CD4-positive, alpha-beta T cell (primary cell): ENCODE data around the gene PLXNA2. TPM values are rescaled to one million over a fixed set of nuclear protein-coding genes. Genes with fewer than 3 reads are reported as not detected.

Source experiments
- ATAC-seq: fragments of 200-7000 bp; cut with Tn5 transposase; one replicate; pipeline ENCODE4 v1.10.0; 2022; ENCODE audit warnings: mild to moderate bottlenecking; ENCODE audit not compliant: poor library complexity
- CTCF ChIA-PET: fragments of 350-600 bp; sonication (Branson Sonifier 250); formaldehyde crosslinking; loops from one replicate; lab custom pipeline; 2021; ENCODE audit warnings: antibody characterized with exemption, inconsistent platforms; lab: Charles Lee
- POLR2A ChIA-PET: fragments of 350-600 bp; sonication (Branson Sonifier 250); formaldehyde crosslinking; loops from one replicate; lab custom pipeline; 2021; ENCODE audit warnings: antibody characterized with exemption, inconsistent platforms; lab: Charles Lee
- DNase-seq, 14 experiments: peaks; one replicate each; pipeline ENCODE4 v3.0.0-alpha.2; 2013 to 2020; ENCODE audit warnings: mixed read lengths in 2 of 14
- H3K27ac ChIP-seq, 2 donors: one replicate each; pipeline versions ENCODE4 v1.5.1 to v1.7.0; 2013; ENCODE audit warnings: low read length in 2 of 2, low read depth in 1 of 2, mild to moderate bottlenecking in 1 of 2
- H3K27me3 ChIP-seq, 2 experiments: 1 replicate in 1 of 2; 2 replicates in 1 of 2; pipeline versions ENCODE4 v1.6.1 to v1.7.0; 2013; ENCODE audit warnings: low read length in 2 of 2, control low read depth in 1 of 2, mild to moderate bottlenecking in 1 of 2, moderate library complexity in 1 of 2; ENCODE audit not compliant: insufficient read depth in 2 of 2, control insufficient read depth in 1 of 2
- H3K36me3 ChIP-seq: one replicate; pipeline ENCODE4 v1.6.1; 2013; ENCODE audit warnings: low read length, control low read depth; ENCODE audit not compliant: insufficient read depth
- H3K4me1 ChIP-seq: one replicate; pipeline ENCODE4 v1.6.1; 2013; ENCODE audit warnings: low read length, control low read depth; ENCODE audit not compliant: insufficient read depth
- H3K4me3 ChIP-seq: one replicate; pipeline ENCODE4 v1.5.1; 2013; ENCODE audit warnings: mild to moderate bottlenecking, low read length, moderate library complexity
- H3K9me3 ChIP-seq, 2 experiments: 1 replicate in 1 of 2; 2 replicates in 1 of 2; pipeline versions ENCODE4 v1.6.1 to v1.7.0; 2013; ENCODE audit warnings: low read length in 2 of 2, mild to moderate bottlenecking in 2 of 2, control low read depth in 1 of 2, moderate library complexity in 1 of 2; ENCODE audit not compliant: control insufficient read depth in 1 of 2, insufficient read depth in 1 of 2
- H3K27ac Mint-ChIP-seq: one replicate; pipeline ENCODE4 v1.8.0; 2020; ENCODE audit warnings: mixed read lengths
- H3K27me3 Mint-ChIP-seq: one replicate; pipeline ENCODE4 v1.8.0; 2021; ENCODE audit warnings: mixed read lengths
- H3K36me3 Mint-ChIP-seq: one replicate; pipeline ENCODE4 v1.8.0; 2021; ENCODE audit warnings: low read depth, mixed read lengths
- H3K4me1 Mint-ChIP-seq: one replicate; pipeline ENCODE4 v1.8.0; 2021; ENCODE audit warnings: low read depth, mixed read lengths
- H3K4me3 Mint-ChIP-seq: one replicate; pipeline ENCODE4 v1.8.0; 2020; ENCODE audit warnings: mild to moderate bottlenecking, mixed read lengths
- H3K9me3 Mint-ChIP-seq: one replicate; pipeline ENCODE4 v1.8.0; 2020; ENCODE audit warnings: mixed read lengths
- intact Hi-C, 2 experiments: fragments of 100-400 bp; cut with DNase I in 1 of 2; cut with micrococcal nuclease in 1 of 2; formaldehyde crosslinking; loops; one replicate each; pipeline versions ENCODE4 v1.15.1 to v1.9.0; 2023 to 2025; cut with DNase I, micrococcal nuclease
- total RNA-seq, 174 experiments: library from RNA in 2 of 174; stranded (reverse) in 2 of 174; gene quantifications; one replicate each; pipeline ENCODE4 v1.2.3 and lab custom pipeline; 2021 to 2026
- TF ChIP-seq, protein P1 (sequence below): fragments of 200-600 bp; IDR thresholded peaks from one replicate; pipeline ENCODE4 v1.8.0; 2022; ENCODE audit warnings: antibody characterized with exemption, mild to moderate bottlenecking

Gene PLXNA2
- total RNA-seq, 2 experiments from 2014 or later: 0.75 to 0.77 TPM

DNA sequence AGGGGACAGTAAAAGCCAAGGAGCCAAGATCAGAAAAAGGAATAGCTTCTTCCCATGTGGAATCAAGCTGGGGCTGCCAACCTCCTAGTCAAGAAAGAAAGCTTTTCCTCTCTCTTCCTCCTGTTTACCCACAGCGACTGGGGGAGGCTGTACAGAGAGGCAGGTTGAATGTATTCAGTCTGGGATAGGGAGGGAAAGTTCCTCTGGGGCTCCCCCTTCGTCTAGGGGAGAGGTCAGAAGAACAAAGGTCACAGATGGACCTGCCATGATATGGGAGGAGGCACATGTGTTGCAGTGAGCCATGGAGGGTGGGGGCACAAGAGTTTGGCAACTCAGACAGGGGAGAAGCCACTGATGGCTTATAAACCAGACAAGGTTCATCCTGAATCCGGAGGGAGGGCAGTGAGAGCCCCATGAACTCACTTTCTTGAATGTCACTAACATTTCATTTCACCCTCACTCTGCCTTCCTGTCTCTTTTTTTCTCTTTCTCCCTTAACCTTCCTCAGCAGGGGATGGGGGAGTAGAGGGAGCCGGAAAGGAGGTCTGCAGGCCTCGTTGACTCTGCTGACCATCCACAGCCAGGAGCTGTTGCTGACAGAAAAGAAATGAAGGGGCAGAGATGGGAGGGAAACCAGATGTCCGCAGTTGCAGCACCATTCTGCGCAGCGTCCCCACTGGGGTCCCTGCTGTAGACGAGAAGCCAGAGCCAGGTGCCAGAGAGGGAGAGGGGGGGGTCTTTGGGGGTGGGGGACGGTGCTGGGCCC lies 61.1 kb downstream of the PLXNA2 start:
- no peaks in the 10 kb centered on the region for H3K36me3 ChIP-seq
- TF ChIP-seq, protein P1, sequence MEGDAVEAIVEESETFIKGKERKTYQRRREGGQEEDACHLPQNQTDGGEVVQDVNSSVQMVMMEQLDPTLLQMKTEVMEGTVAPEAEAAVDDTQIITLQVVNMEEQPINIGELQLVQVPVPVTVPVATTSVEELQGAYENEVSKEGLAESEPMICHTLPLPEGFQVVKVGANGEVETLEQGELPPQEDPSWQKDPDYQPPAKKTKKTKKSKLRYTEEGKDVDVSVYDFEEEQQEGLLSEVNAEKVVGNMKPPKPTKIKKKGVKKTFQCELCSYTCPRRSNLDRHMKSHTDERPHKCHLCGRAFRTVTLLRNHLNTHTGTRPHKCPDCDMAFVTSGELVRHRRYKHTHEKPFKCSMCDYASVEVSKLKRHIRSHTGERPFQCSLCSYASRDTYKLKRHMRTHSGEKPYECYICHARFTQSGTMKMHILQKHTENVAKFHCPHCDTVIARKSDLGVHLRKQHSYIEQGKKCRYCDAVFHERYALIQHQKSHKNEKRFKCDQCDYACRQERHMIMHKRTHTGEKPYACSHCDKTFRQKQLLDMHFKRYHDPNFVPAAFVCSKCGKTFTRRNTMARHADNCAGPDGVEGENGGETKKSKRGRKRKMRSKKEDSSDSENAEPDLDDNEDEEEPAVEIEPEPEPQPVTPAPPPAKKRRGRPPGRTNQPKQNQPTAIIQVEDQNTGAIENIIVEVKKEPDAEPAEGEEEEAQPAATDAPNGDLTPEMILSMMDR: no peak
- no peak overlapping the region for H3K27ac ChIP-seq
- no peak for ATAC-seq
- ChIA-PET CTCF (no interaction called here), POLR2A (no interaction called here)
- H3K27me3 ChIP-seq: no peaks in the 10 kb centered on the region
- intact Hi-C loops: no loop called here
- Mint-ChIP-seq H3K36me3 (no peaks in the 10 kb centered on the region), H3K4me1 (no peaks in the 10 kb centered on the region), H3K4me3 (no peak overlapping the region), H3K27ac (no peak overlapping the region), H3K9me3 (no peaks in the 10 kb centered on the region), H3K27me3 (peaks cover 17% of the 10 kb centered on the region)
- H3K4me3 ChIP-seq: no peak overlapping the region
- no peaks in the 10 kb centered on the region for H3K4me1 ChIP-seq
- no peaks in the 10 kb centered on the region for H3K9me3 ChIP-seq
- no peak for DNase-seq

DNA sequence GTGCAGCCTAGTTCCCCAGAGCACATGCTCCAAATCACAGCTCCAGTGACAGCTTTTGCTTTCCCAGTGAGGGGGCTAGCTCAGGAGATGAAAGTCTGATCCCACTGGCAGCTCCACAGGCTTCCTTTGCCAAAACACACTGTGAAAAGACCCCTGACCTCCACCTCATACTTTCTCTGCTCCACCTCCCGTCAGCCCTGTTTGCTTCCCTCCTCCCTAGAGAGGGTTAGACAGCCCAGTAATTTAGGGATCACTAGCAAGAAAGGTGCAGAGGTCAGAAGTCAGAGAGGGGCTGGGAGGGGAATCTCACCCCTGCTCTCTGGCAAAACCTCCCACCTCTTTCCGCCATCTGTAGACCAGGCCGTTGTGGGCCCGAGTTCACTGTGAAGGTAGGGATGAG lies 62.8 kb downstream of the PLXNA2 start:
- Mint-ChIP-seq H3K4me3 (no peak overlapping the region), H3K4me1 (no peaks in the 10 kb centered on the region), H3K9me3 (no peaks in the 10 kb centered on the region), H3K36me3 (no peaks in the 10 kb centered on the region), H3K27me3 (peaks cover 17% of the 10 kb centered on the region), H3K27ac (no peak overlapping the region)
- Histone ChIP-seq H3K4me3 (no peak overlapping the region), H3K27ac (no peak overlapping the region), H3K9me3 (no peaks in the 10 kb centered on the region), H3K4me1 (no peaks in the 10 kb centered on the region), H3K36me3 (no peaks in the 10 kb centered on the region), H3K27me3 (no peaks in the 10 kb centered on the region)
- ChIA-PET POLR2A (no interaction called here), CTCF (no interaction called here)
- intact Hi-C loops: no loop called here
- DNase-seq (no peak), ATAC-seq (no peak)
- TF ChIP-seq, protein P1: no peak

DNA sequence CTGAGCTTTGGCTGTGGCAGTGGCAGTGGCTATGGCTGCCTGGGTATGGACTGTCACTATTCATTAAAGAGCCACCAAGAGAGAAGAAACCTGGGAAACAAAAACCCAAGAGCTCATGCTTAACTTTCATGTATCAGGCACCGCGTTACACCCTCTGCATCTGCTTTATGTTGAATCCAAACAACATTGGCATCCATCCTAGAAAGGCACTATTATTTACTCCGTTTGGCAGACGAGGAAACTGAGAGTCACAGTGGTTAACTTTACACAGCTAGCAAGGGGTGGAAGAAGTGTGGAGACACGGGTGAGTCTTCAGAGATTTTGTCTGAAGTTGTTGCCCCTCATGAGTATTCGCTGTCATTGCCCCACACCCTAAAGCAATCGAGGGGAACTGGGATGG lies 63.8 kb downstream of the PLXNA2 start:
- CTCF ChIA-PET: no interaction called here
- Mint-ChIP-seq H3K9me3 (no peaks in the 10 kb centered on the region), H3K27ac (no peak overlapping the region), H3K27me3 (peaks cover 12% of the 10 kb centered on the region), H3K4me1 (no peaks in the 10 kb centered on the region), H3K36me3 (no peaks in the 10 kb centered on the region), H3K4me3 (no peak overlapping the region)
- DNase-seq (no peak), ATAC-seq (no peak)
- intact Hi-C loops: no loop called here
- H3K9me3 ChIP-seq: no peaks in the 10 kb centered on the region
- no peak overlapping the region for H3K4me3 ChIP-seq
- no peaks in the 10 kb centered on the region for H3K4me1 ChIP-seq
- no peaks in the 10 kb centered on the region for H3K36me3 ChIP-seq
- no peak overlapping the region for H3K27ac ChIP-seq
- POLR2A ChIA-PET: no interaction called here
- TF ChIP-seq, protein P1: no peak
- no peaks in the 10 kb centered on the region for H3K27me3 ChIP-seq
